Measurements from ENCODE around the gene FHL2.

Gene FHL2

GRCh38 chr2:105376789-105377240 is 22.0 kb downstream of the FHL2 start:
- DNase-seq: no peak

GRCh38 chr2:105376010-105376409 is 22.8 kb downstream of the FHL2 start:
- DNase-seq: no peak

GRCh38 chr2:105375001-105375561 is 23.8 kb downstream of the FHL2 start:
- DNase-seq: no peak

DNA sequence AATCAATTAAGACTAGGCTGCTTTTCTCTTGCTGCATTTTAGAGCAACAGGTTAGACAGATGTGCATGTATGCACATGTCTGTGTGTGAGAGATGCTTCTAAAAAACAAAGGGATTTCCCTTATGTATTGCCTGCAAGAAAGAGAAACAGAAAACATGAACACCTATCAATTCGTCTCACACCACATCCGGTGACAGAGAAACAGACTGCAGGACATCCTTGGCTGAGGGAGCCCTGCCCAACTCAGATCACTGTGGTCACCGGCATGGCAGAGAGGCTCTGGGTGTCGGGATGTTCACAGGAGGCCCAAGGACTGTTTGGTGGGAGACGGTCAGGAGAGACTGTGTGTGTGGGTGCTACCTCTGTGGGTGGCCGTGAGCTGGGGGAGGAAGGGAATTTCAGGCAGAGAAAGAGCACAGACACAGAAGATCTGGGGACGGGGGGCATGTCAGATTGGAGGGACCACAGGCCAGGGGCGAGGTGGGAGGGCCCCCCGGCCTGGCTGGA is 24.9 kb downstream of the FHL2 start:
- DNase-seq: peak; percentile 35

- DNase-seq: no peak
These were observed 25.5 kb downstream of the FHL2 start for GRCh38 chr2:105373344-105373781.

DNA sequence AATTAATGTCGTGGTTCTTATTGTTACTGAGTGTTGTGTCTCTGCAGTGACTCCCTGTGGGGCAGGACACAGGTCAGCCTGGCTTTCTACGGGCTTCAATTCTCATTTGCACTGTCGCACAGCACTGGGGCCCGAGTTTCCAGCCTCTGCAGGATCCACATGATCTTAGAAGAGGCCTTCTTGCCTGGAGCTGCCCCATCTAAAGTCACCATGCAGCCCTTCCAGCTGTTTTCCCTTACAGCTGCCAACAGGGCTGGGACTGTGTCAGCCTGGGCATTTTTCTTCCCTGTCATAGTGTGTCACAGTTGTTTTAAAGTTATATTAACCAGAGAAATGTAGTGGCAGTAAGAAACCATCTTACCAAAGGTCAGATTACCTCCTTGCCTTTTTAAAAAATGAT is 27.0 kb downstream of the FHL2 start:
- DNase-seq: no peak

- DNase-seq: no peak
These were observed 27.7 kb downstream of the FHL2 start for GRCh38 chr2:105371156-105371555.

DNA sequence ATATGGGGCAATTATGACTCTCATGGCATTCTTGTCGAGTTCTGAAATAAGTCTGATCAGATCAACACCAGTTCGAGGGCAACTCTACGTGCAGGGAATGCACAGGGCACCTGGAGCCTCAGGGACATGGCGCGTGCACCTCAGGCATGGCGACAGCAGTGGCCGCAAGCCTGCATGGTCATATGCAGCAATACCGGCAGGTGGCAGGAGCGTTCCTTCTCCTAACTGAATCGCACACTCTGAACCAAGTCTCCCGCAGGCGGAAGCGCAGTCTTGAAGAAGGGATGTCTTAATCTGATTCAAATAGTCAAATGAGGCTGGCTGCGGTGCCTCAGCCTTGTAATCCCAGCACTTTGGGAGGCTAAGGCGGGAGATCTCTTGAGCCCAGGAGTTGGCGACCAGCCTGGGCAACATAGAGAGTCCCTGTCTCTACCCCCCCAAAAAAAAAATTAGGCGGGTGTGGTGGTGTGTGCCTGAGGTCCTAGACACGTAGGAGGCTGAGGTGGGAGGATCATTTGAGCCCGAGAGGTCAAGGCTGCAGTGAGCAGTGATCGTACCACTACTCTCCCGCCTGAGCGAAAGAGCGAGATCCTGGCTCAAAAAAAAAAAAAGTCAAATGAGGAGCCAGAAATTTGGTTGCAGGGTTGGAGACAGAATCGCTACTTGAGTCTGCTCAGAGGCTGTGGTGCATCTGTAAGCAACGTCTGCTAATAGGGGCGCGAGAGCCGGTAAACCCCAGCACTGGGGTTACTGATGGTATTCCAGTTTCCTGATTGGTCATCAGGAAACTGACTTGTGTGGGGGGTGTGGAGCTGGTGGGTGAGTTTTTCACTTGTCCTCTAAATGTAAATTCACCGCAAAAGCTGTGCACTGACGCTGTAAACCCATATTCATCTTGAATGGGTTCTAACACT is 28.8 kb downstream of the FHL2 start:
- DNase-seq: peak; percentile 89

- DNase-seq: no peak
These were observed 30.0 kb downstream of the FHL2 start for GRCh38 chr2:105368759-105369408.

DNA sequence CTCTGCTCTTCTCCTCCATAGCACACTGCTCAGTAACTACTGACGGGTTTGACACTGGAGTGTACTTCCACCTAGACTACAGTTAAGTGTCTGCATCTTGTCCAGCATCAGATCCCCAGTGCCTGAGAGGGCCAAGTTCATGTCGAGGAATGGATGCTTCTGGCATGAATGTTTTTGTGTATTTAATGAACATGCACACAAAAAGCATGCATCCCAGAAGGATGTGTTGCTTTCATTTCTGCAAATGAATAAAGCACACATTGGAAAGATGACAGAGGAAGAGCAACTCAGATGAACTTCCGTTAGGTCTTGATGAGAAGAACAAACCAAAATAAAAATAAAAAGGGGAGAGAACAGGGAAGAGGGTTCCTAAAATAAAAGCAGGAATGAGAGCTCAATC is 33.6 kb downstream of the FHL2 start:
- DNase-seq: no peak

DNA sequence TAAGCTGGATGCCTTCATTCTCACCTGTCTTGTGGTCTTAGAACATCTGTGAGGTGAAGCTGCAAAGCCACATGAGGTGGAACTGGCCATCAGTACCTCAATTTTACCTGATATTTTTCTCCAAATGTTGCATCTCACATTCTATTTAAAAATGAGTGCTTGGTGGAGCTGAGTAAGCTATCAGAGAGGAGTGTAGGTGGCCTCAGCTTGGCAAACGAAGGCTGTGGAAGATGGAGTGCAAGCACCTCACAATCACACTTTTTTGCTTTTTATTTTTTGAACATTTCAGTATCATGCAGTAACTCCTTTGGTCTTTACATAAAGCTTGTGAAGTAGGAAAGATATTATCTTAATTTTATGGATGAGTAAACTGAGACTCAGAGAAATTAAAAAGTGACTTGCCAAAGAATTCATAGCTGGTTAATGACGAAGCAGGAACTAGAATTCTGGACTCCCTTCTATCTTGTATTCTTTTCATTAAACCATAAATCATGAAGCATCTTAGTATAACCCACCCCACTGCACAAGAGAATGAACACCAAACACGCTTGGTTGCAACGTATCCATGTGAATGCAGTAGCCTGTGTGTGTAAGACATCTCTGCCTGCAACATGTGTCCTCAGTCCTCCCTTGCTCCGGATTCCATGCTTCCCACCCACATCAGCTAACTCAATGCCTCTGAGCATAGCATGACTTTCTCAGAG is 34.3 kb downstream of the FHL2 start:
- no peak for DNase-seq

- no peak for DNase-seq
These were observed 35.8 kb downstream of the FHL2 start for GRCh38 chr2:105362862-105363591.

DNA sequence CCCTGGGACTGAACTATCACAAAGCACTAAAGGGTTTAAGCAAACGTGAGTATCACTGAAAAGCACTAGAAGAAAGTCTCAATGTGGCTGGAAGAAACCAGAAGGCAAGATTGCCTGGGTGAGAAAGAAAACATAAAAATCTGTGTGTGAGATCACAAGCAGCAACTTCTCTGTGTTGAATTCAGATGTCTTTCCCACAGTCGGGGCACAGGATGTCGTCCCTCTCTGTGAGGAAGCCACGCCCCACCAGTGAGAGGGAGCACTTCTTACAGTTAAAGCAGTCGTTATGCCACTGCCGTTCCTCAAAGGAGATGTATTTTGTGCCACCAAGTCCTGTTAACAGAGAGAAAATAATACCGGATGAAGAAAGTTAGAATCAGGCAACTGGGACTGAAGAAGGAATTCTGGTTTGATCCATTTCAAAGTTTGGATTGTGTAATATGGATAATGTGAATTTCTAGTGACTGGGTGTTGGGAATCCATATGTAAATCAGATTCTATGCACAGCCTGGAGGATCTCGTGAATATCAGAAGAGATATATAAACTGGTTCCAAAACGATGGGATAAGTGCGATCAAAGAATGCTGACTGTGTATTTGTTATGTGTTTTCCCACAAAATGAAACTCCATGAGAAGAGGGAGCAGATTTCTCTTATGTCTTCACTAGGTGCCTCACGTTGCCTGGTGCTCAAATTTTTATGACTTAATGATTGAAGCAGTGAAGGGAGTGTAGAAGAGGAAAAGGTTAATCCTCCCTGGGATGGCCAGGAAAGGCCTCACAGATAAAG is 37.6 kb downstream of the FHL2 start:
- DNase-seq: peak; percentile 14

- no peak for DNase-seq
These were observed 40.3 kb downstream of the FHL2 start for GRCh38 chr2:105358593-105358992.

DNA sequence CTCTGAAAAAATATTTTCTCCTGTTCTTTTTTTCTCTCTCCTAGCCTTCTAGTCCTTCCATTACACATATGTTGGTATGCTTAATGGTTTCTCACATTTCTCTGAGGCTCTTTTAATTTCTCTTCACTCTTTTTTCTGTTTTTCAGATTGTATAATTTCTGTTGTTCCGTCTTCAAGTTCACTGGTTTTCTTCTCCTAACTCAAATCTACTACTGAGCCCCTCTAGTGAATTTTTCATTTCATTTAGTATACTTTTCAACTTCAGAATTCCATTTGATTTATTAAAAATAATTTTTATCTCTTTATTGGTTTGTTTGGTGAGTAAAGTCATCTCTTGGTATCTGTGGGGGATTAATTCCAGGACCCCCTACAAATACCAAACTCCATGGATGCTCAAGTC is 41.7 kb downstream of the FHL2 start:
- DNase-seq: no peak

GRCh38 chr2:105344704-105345345 is 54.0 kb downstream of the FHL2 start:
- DNase-seq: no peak

DNA sequence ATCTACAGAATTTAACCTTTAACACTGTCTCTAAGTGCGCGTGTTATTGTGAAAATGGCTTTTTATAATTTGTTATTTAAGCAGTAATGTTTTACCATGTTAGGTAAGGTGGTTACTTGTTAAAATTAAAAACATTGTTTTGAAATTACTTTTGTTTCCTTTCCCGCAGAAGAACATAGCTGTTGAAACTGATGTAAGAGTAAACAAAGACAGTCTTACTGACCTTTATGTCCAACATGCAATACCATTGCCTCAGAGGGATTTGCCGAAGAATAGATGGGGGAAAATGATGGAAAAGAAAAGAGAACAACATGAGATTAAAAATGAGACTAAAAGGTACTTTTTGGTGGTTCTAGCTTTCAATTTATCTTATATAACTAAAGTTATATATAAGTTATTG is 59.4 kb downstream of the FHL2 start:
- DNase-seq: no peak

GRCh38 chr2:105338020-105338385 is 60.8 kb downstream of the FHL2 start:
- no peak for DNase-seq

DNA sequence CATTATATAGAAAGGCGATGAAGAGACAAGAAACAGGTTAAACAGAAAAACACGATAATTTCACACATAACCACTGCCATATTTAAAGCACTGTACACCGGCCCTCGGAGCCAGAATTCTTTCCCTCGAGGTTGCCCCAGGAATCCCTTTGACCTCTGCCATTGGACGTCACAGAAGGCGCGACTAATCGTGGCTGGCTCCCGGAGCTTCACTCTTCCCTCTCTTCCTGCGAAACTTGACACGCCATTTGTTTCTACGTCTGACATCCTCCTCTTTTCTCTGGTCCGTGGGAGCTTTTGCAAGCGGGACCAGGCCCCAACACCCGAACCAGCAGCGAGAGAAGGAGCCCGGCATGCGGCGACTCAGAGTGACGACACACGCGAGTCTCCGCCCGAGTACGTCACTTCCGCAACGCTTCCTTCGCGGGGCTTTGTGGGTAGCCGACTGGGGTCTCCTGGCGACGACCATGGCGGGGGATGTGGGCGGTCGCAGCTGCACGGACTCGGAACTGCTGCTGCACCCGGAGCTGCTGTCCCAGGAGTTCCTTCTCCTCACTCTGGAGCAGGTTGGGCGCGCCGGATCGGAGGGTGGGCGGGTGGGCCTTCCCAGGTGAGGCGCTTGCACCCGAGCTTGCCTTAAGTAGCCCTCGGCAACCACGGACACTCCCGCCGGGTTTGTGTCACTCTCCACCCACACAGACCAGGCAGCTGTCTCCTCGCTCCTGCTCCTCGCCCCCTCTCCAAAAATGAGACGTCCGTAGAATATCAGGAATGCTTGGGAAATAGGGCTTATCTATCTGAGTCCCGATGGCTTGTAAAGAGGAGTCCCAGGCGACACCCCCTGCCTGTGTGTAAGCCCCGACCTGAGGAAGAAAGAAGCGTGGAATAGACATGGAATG is 61.5 kb downstream of the FHL2 start, which contains the start of gene C2orf49:
TSS of gene C2orf49 (plus strand) at position 419 of the 898 bp plus-strand sequence. CDS start at position 467, 48 bp downstream.
- peak; percentile 92 for DNase-seq

DNA sequence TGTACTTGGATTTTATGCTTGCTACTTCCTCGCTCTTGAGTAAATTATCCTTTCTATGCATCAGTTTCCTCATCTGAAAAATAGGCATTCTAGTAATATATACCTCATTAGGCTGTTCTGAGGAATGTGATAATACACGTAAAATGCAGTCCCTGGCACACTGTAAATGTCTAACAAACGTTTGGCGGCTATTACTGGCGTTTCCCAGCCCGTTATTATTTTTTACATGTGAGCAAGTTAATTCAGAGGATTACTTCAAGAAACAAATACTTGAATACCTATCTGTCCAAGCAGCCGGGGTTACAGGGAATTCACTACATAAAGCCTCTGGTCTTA is 62.1 kb downstream of the FHL2 start:
- DNase-seq: no peak

Measured in activated naive CD4-positive, alpha-beta T cell treated with Interleukin-2 at 50 U/mL for 16 hours (primary cell).